Measurements from ENCODE around the gene AFAP1. TPM values are rescaled to one million over a fixed set of nuclear protein-coding genes. Genes with fewer than 3 reads are reported as not detected.

Gene AFAP1
- total and polyA plus RNA-seq, 2 donors (not counting 3 experiments of a cell fraction or from before 2014, with no cell fraction given): 32.3 to 103 TPM

DNA sequence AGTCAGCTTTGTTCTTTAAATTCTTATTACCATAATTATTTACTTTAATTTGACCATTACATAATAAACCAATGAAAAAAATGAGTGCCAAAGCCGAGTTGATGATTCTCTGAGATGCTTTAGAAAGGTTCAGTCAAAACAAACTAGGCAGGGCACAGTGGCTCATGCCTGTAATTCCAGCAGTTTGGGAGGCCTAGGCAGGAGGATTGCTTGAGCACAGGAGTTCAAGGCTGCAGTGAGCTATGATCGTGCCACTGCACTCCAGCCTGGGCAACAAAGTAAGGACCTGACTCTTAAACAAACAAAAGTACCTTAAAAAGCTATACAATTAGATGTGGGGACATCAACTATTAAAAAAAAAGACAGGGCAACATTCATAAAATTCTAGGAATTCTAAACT is 75.0 kb downstream of the AFAP1 start:
- Histone ChIP-seq H3K27ac (ENCODE audit: insufficient read depth, low read depth, low read length) (no peak overlapping the region), H3K36me3 (ENCODE audit: control insufficient read depth in 2 of 2, extremely low read depth in 1 of 2, insufficient read depth in 2 of 2, low read length in 2 of 2) (peaks cover 12 to 15% of the 10 kb centered on the region in 2 experiments), H3K4me2 (ENCODE audit: insufficient read depth, low read length) (no peak overlapping the region), H2AFZ (ENCODE audit: low read depth, low read length) (no peak overlapping the region), H3K4me1 (ENCODE audit: control insufficient read depth, extremely low read depth, insufficient read depth, low read length) (peaks cover 38% of the 10 kb centered on the region), H3K79me2 (ENCODE audit: control insufficient read depth, insufficient read depth, low read length) (peaks cover 72% of the 10 kb centered on the region), H3K9me3 (replicated peaks; ENCODE audit: control insufficient read depth, insufficient read depth, low read length) (no peaks in the 10 kb centered on the region), H3K27me3 (ENCODE audit: control insufficient read depth in 2 of 2, insufficient read depth in 2 of 2, low read length in 2 of 2) (no peaks in the 10 kb centered on the region), H3K4me3 (replicated peaks in 1 of 3; ENCODE audit: insufficient read depth in 1 of 3, low read depth in 1 of 3, low read length in 3 of 3) (no peak overlapping the region), H3K9ac (replicated peaks; ENCODE audit: extremely low read depth, insufficient read depth, low read length) (no peak overlapping the region), H3K9me1 (replicated peaks; ENCODE audit: control insufficient read depth, extremely low read depth, insufficient read depth, low read length) (no peaks in the 10 kb centered on the region), H4K20me1 (replicated peaks; ENCODE audit: control insufficient read depth, extremely low read depth, insufficient read depth, low read length) (no peaks in the 10 kb centered on the region)
- DNase-seq (ENCODE audit: low read depth, low spot score) (no peak), FAIRE-seq (no peak)
- ChIA-PET POLR2A (no interaction called here), CTCF (interaction anchor here (1.2 to 2.4 kb wide), 3 partner anchors 12 to 62 kb away, joined by 3 to 6 read pairs (median 5); no protein-coding TSS in a partner anchor)
- BruUV-seq (replicated peaks): no TSS peak
- TF ChIP-seq FOS (IDR thresholded peaks at IDR 0.05; ENCODE audit: borderline replicate concordance, insufficient read depth, low read length) (no peak), MYC (IDR thresholded peaks at IDR 0.05; ENCODE audit: low read depth, low read length) (no peak), GATA2 (IDR thresholded peaks at IDR 0.05; ENCODE audit: insufficient read depth, insufficient read length, low read depth, low read length) (no peak), POLR2A (IDR thresholded peaks at IDR 0.05; ENCODE audit: low read depth, low read length) (no peak), EZH2 (IDR thresholded peaks at IDR 0.05; ENCODE audit: borderline replicate concordance, low read depth, low read length, severe bottlenecking) (no peak), POLR2AphosphoS5 (IDR thresholded peaks at IDR 0.05; ENCODE audit: insufficient read depth, low read depth, low read length) (no peak), JUN (IDR thresholded peaks at IDR 0.05; ENCODE audit: borderline replicate concordance, insufficient read depth, insufficient read length, low read depth) (no peak)
- TF ChIP-seq, protein P1, sequence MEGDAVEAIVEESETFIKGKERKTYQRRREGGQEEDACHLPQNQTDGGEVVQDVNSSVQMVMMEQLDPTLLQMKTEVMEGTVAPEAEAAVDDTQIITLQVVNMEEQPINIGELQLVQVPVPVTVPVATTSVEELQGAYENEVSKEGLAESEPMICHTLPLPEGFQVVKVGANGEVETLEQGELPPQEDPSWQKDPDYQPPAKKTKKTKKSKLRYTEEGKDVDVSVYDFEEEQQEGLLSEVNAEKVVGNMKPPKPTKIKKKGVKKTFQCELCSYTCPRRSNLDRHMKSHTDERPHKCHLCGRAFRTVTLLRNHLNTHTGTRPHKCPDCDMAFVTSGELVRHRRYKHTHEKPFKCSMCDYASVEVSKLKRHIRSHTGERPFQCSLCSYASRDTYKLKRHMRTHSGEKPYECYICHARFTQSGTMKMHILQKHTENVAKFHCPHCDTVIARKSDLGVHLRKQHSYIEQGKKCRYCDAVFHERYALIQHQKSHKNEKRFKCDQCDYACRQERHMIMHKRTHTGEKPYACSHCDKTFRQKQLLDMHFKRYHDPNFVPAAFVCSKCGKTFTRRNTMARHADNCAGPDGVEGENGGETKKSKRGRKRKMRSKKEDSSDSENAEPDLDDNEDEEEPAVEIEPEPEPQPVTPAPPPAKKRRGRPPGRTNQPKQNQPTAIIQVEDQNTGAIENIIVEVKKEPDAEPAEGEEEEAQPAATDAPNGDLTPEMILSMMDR (IDR thresholded peaks at IDR 0.05; ENCODE audit: extremely low read depth in 1 of 2, insufficient read depth in 1 of 2, low read depth in 1 of 2, low read length in 2 of 2): no peak
- TF ChIP-seq, protein P2, sequence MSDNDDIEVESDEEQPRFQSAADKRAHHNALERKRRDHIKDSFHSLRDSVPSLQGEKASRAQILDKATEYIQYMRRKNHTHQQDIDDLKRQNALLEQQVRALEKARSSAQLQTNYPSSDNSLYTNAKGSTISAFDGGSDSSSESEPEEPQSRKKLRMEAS (IDR thresholded peaks at IDR 0.05; ENCODE audit: insufficient read depth, insufficient read length): no peak
- intact Hi-C loops (cut with micrococcal nuclease): no loop called here
- dilution Hi-C loops (cut with MboI; ENCODE audit: extremely low pct_ligation_motif_present, low sequenced_read_pairs): no loop called here
